ENCODE data around the gene SAP30. TPM values are rescaled to one million over a fixed set of nuclear protein-coding genes. Genes with fewer than 3 reads are reported as not detected.
A peak's percentile ranks its signal among the peaks of the same experiment; 100 is the strongest.

SAP30 gene
- total RNA-seq, 2 donors from 2014 or later = 18.8 to 20.0 TPM

GRCh38 chr4:173332963-173333657 lies 37.6 kb upstream of the SAP30 start:
- no peaks in the 10 kb centered on the region for H3K4me1 ChIP-seq
- intact Hi-C loops (cut with DNase I) = loop anchor here (5.0 kb wide), 1 partner anchor 39 kb away; the partner anchor contains the start of gene SAP30
- peak overlapping the region; percentile 91 for H3K4me3 ChIP-seq
- H3K9ac ChIP-seq (ENCODE audit: low read depth in 2 of 2, low read length in 2 of 2) = peak overlapping the region; percentile 95 to 97
- DNase-seq = no peak
- no peaks in the 10 kb centered on the region for H3K27me3 ChIP-seq
- TF ChIP-seq CTCF (IDR thresholded peaks at IDR 0.05) = no peak
- H3K27ac ChIP-seq = peak overlapping the region; percentile 100
- H3K9me3 ChIP-seq = no peaks in the 10 kb centered on the region
- no peaks in the 10 kb centered on the region for H3K36me3 ChIP-seq

GRCh38 chr4:173333658-173334084 lies 37.1 kb upstream of the SAP30 start:
- Histone ChIP-seq H3K27ac (peak overlapping the region; percentile 100), H3K9ac (ENCODE audit: low read depth in 2 of 2, low read length in 2 of 2) (peak overlapping the region; percentile 95 to 97), H3K27me3 (no peaks in the 10 kb centered on the region), H3K4me1 (no peaks in the 10 kb centered on the region), H3K9me3 (no peaks in the 10 kb centered on the region), H3K36me3 (no peaks in the 10 kb centered on the region), H3K4me3 (peak overlapping the region; percentile 91)
- intact Hi-C loops (cut with DNase I) = loop anchor here (5.0 kb wide), 1 partner anchor 39 kb away; the partner anchor contains the start of gene SAP30
- DNase-seq = peak; percentile 65
- no peak for TF ChIP-seq CTCF (IDR thresholded peaks at IDR 0.05)

- no peaks in the 10 kb centered on the region for H3K9me3 ChIP-seq
- H3K4me1 ChIP-seq = no peaks in the 10 kb centered on the region
- H3K27me3 ChIP-seq = no peaks in the 10 kb centered on the region
- DNase-seq = peak; percentile 100
- peak within 1 kb of the TSS; percentile 95 to 97 for H3K9ac ChIP-seq (ENCODE audit: low read depth in 2 of 2, low read length in 2 of 2)
- H3K27ac ChIP-seq = peak within 1 kb of the TSS; percentile 100
- no peak for TF ChIP-seq CTCF (IDR thresholded peaks at IDR 0.05)
- H3K4me3 ChIP-seq = peak within 1 kb of the TSS; percentile 91
- no peaks in the 10 kb centered on the region for H3K36me3 ChIP-seq
- intact Hi-C loops (cut with DNase I) = loop anchor here (5.0 kb wide), 1 partner anchor 38 kb away; the partner anchor contains the start of gene SAP30
Observed at GRCh38 chr4:173334085-173334890, 36.5 kb upstream of the SAP30 start, which contains the start of gene HMGB2. HMGB2 (minus strand) TSS chr4:173334358; CDS start chr4:173333649, 709 bp downstream.

- H3K4me1 ChIP-seq = no peaks in the 10 kb centered on the region
- peak overlapping the region; percentile 91 for H3K4me3 ChIP-seq
- TF ChIP-seq CTCF (IDR thresholded peaks at IDR 0.05) = no peak
- H3K36me3 ChIP-seq = no peaks in the 10 kb centered on the region
- H3K9ac ChIP-seq (ENCODE audit: low read depth in 2 of 2, low read length in 2 of 2) = peak overlapping the region; percentile 64 to 88
- no peaks in the 10 kb centered on the region for H3K27me3 ChIP-seq
- no peaks in the 10 kb centered on the region for H3K9me3 ChIP-seq
- intact Hi-C loops (cut with DNase I) = loop anchor here (5.0 kb wide), 1 partner anchor 37 kb away; the partner anchor contains the start of gene SAP30
- H3K27ac ChIP-seq = peak overlapping the region; percentile 100
- DNase-seq = peak; percentile 87
Observed at GRCh38 chr4:173334891-173335752, 35.6 kb upstream of the SAP30 start.

- no peaks in the 10 kb centered on the region for H3K36me3 ChIP-seq
- TF ChIP-seq CTCF (IDR thresholded peaks at IDR 0.05) = no peak
- intact Hi-C loops (cut with DNase I) = no loop called here
- DNase-seq = no peak
- H3K27me3 ChIP-seq = no peaks in the 10 kb centered on the region
- no peaks in the 10 kb centered on the region for H3K9me3 ChIP-seq
- H3K4me3 ChIP-seq = no peak overlapping the region
- no peaks in the 10 kb centered on the region for H3K4me1 ChIP-seq
- H3K27ac ChIP-seq = no peak overlapping the region
- no peak overlapping the region for H3K9ac ChIP-seq (ENCODE audit: low read depth in 2 of 2, low read length in 2 of 2)
Observed at GRCh38 chr4:173337463-173337862, 33.3 kb upstream of the SAP30 start.
